A204.1 (cell line): ENCODE measurements around the gene SPRY2.

ENCODE experiments used
- FAIRE-seq: peaks from 2 replicates; lab custom pipeline; 2012; peaks lifted over from hg19 to GRCh38; lab: Jason Lieb, UNC

SPRY2 gene

GRCh38 chr13:80312967-80313366, 28.0 kb downstream of the SPRY2 start:
- FAIRE-seq, result no peak

GRCh38 chr13:80312012-80312704, 28.8 kb downstream of the SPRY2 start:
- FAIRE-seq, result no peak

GRCh38 chr13:80309926-80310325, 31.0 kb downstream of the SPRY2 start:
- no peak for FAIRE-seq

GRCh38 chr13:80307401-80307987, 33.4 kb downstream of the SPRY2 start:
- no peak for FAIRE-seq

DNA sequence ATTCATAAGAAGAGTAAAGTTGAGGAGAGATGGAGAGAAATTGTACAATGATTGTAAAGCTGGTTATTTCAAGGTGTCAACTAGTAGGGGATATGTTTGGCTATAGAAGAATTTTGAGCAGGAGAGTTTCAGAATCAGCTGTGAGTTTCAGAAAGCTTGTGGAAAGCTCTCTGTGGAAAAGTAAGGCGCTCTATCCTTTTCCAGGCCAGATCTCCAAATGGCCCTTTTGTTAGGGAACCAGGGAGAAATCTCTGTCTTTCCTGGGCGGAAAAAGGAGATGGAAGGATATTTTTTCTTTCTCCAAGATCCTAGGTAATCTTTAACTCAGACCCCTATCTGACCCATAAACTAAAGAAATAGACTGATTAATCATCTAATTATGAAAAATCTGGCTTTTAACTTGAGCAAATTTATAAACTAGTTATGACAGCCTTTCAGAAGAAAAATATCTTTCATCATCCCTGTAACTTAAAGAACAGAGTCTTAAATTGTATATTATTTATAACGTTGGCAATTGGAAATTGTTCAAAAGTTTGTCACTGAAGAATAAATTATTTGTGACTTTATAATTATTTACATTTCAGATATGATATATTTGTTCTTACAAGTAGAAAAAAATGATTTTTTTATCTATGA, 34.5 kb downstream of the SPRY2 start:
- no peak for FAIRE-seq

DNA sequence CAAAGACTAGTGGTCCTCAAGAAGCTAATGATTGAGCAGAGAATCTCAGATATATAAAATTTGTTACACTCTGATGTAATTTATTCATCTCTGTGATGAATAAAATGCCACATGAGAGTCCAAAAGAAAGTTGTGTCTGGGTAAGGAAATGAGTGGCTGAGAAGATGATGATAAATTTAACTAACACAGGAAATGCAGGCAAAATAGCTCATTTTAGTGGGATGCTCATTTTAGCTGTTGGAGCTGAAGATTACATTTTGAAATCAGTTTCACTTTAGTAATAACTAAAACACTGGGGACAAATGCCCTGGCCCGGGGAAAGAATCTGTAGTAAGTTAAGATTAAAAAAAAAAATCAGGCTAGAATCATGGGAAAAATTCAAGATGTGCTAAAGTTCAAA, 35.2 kb downstream of the SPRY2 start:
- no peak for FAIRE-seq

DNA sequence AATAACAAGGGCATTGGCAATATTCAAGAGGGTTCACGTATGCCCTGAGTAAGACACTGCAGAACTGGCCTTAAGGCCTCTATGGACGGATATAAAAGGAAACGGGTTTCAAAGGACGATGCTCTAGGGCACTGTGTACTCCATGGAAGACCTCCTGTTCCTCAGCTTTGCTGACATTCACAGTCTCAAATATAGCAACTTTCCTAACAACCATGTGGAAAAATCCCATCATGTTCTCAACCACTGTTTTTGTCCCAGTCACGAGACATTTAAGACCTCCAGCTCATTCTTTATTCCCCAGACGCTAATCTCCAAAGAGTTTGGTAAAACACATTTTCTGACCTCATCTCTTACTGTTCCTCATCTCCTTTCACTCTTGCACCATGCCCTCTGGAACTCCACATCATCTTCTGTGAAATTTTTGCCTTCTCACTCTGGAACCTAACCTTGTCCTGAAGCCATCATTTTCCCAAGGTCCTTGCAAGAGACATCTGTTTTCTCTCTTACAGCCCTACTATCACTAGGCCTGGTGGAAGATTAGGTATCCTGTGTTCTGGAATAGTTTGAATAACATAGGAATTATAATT, 37.6 kb downstream of the SPRY2 start:
- FAIRE-seq, result no peak

GRCh38 chr13:80299046-80299445, 41.9 kb downstream of the SPRY2 start:
- no peak for FAIRE-seq

DNA sequence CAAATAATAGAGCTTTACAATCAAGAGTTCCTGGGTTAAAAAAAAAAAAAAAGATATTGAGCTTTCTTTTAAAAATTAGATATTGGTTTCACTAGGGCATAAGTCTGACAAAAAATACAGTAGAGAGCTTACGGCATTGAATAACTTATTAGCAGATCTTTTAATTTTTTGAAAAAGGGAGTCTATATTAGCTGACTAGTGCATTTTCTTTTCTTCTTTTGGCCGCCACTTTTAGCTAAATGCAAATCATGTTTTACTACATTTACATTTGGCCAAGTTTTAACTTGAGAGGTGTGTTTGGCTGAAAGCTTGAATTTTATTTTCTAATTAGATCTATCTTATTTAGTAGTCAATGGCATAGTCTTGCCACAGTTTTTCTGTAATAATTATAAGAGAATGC, 43.4 kb downstream of the SPRY2 start:
- no peak for FAIRE-seq

GRCh38 chr13:80297094-80297493, 43.8 kb downstream of the SPRY2 start:
- FAIRE-seq, result no peak

- no peak for FAIRE-seq
Measured at GRCh38 chr13:80296638-80297037, 44.3 kb downstream of the SPRY2 start.

DNA sequence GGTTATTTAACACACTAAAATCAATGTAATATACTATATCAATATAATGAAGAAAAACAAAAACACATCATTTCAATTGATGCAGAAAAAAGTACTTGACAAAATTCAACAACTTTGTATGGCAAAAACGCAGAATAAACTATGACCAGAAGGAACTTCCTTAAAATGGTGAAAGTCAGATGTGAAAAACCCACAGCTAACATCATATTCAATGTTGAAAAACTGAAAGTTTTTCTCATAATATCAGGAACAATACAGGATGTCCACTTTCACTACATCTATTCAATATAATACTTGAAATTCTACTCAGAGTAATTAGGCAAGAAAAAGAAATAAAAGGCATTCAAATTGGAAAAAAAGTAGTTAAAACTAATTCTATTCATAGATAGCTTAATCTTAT, 50.3 kb downstream of the SPRY2 start:
- FAIRE-seq, result no peak
